GM18511 (cell line): ENCODE data around the gene RCAN1.
"Not testable (repeated sequence)": the region's sequence is repeated elsewhere in the genome, so short reads cannot be mapped to it uniquely, and the experiment has no call there.

Source experiments
- ATAC-seq: cut with Tn5 transposase; IDR thresholded peaks from one replicate; pipeline ENCODE4 v1.9.1; 2021; ENCODE audit warnings: mild to moderate bottlenecking, moderate library complexity; ENCODE audit not compliant: unreplicated experiment

Gene RCAN1

GRCh38 chr21:34467333-34467732 lies 147.6 kb downstream of the RCAN1 start:
- not testable (repeated sequence) for ATAC-seq
